GM23338 (cell line): ENCODE data around the gene VSIG10. TPM values are rescaled to one million over a fixed set of nuclear protein-coding genes. Genes with fewer than 3 reads are reported as not detected.

Experiments used
- ATAC-seq: fragments of 200-7000 bp; cut with Tn5 transposase; 3 replicates; pipeline ENCODE4 v1.9.1; 2020
- DNase-seq: peaks from one replicate; pipeline ENCODE4 v3.0.0-alpha.2; 2015; ENCODE audit warnings: low spot score
- H2AFZ ChIP-seq: fragments of 200-600 bp; sonication (generic); 2 replicates; pipeline ENCODE4 v1.8.0; 2016; ENCODE audit warnings: antibody characterized with exemption, mild to moderate bottlenecking, moderate library complexity
- H3F3A ChIP-seq: fragments of 200-600 bp; sonication (generic); replicated peaks from 2 replicates; pipeline ENCODE4 v1.8.0; 2017; ENCODE audit warnings: antibody characterized with exemption, mixed run types, low read depth
- H3K27ac ChIP-seq: fragments of 200-600 bp; sonication (generic); 2 replicates; pipeline ENCODE4 v1.6.1; 2016; ENCODE audit warnings: low read depth
- H3K27me3 ChIP-seq: fragments of 200-600 bp; sonication (generic); 2 replicates; pipeline ENCODE4 v1.8.0; 2016; ENCODE audit warnings: mild to moderate bottlenecking, mixed run types, moderate library complexity; ENCODE audit not compliant: insufficient read depth
- H3K36me3 ChIP-seq: fragments of 200-600 bp; sonication (generic); 2 replicates; pipeline ENCODE4 v1.8.0; 2016; ENCODE audit warnings: mild to moderate bottlenecking; ENCODE audit not compliant: insufficient read depth
- H3K4me1 ChIP-seq: fragments of 200-600 bp; sonication (generic); 2 replicates; pipeline ENCODE4 v1.8.0; 2016; ENCODE audit warnings: mild to moderate bottlenecking, moderate library complexity; ENCODE audit not compliant: insufficient read depth
- H3K4me2 ChIP-seq: fragments of 200-600 bp; sonication (generic); 2 replicates; pipeline ENCODE4 v1.7.1; 2017; ENCODE audit warnings: mixed run types
- H3K4me3 ChIP-seq: fragments of 200-600 bp; sonication (generic); 2 replicates; pipeline ENCODE4 v1.6.1; 2016; ENCODE audit warnings: mixed run types
- H3K79me2 ChIP-seq: fragments of 200-600 bp; sonication (generic); replicated peaks from 2 replicates; pipeline ENCODE4 v1.8.0; 2017; ENCODE audit warnings: mild to moderate bottlenecking; ENCODE audit not compliant: insufficient read depth
- H3K9me2 ChIP-seq: fragments of 200-600 bp; sonication (generic); 2 replicates; pipeline ENCODE4 v1.8.0; 2017; ENCODE audit not compliant: insufficient read depth
- H4K20me1 ChIP-seq: fragments of 200-600 bp; sonication (generic); replicated peaks from 2 replicates; pipeline ENCODE4 v1.8.0; 2017; ENCODE audit warnings: mild to moderate bottlenecking; ENCODE audit not compliant: insufficient read depth
- H3K27ac Mint-ChIP-seq: 2 replicates; pipeline ENCODE4 v1.8.0; 2020; ENCODE audit warnings: inconsistent platforms, mild to moderate bottlenecking, moderate library complexity, mixed read lengths
- H3K27me3 Mint-ChIP-seq: 3 replicates; pipeline ENCODE4 v1.8.0; 2022; ENCODE audit warnings: low read depth, mild to moderate bottlenecking, moderate library complexity, mixed read lengths, inconsistent platforms; ENCODE audit not compliant: insufficient read depth, poor library complexity
- H3K36me3 Mint-ChIP-seq: 3 replicates; pipeline ENCODE4 v1.8.0; 2021; ENCODE audit warnings: low read depth, mild to moderate bottlenecking, inconsistent platforms, moderate library complexity, mixed read lengths
- H3K4me1 Mint-ChIP-seq: 3 replicates; pipeline ENCODE4 v1.8.0; 2020; ENCODE audit warnings: mild to moderate bottlenecking, inconsistent platforms, mixed read lengths
- H3K4me3 Mint-ChIP-seq: 3 replicates; pipeline ENCODE4 v1.8.0; 2021; ENCODE audit warnings: moderate library complexity, mild to moderate bottlenecking, inconsistent platforms, mixed read lengths
- H3K9me3 Mint-ChIP-seq: 3 replicates; pipeline ENCODE4 v1.8.0; 2020; ENCODE audit warnings: moderate library complexity, mild to moderate bottlenecking, inconsistent platforms, mixed read lengths
- CREB1 ChIP-seq: fragments of 250-450 bp; sonication (Bioruptor Pico); IDR thresholded peaks from 2 replicates; pipeline ENCODE4 v1.5.0; 2020; ENCODE audit warnings: low read depth, mild to moderate bottlenecking, moderate library complexity
- EZH2 ChIP-seq: fragments of 200-600 bp; sonication (generic); IDR thresholded peaks from one replicate; pipeline ENCODE4 v1.8.0; 2017; ENCODE audit warnings: antibody characterized with exemption, mild to moderate bottlenecking, low read depth; ENCODE audit not compliant: unreplicated experiment
- JUNB ChIP-seq: IDR thresholded peaks from one replicate; pipeline ENCODE4 v1.6.1; 2016; ENCODE audit warnings: antibody characterized with exemption; ENCODE audit not compliant: unreplicated experiment
- NANOG ChIP-seq: IDR thresholded peaks from 2 replicates; pipeline ENCODE4 v1.6.1; 2016; ENCODE audit warnings: antibody characterized with exemption, borderline replicate concordance
- POLR2AphosphoS5 ChIP-seq: IDR thresholded peaks from 2 replicates; pipeline ENCODE4 v1.6.1; 2016; ENCODE audit warnings: antibody characterized with exemption, low read depth
- STAT1 ChIP-seq: IDR thresholded peaks from one replicate; pipeline ENCODE4 v1.6.1; 2016; ENCODE audit warnings: antibody characterized with exemption; ENCODE audit not compliant: unreplicated experiment
- ZNF114 ChIP-seq: fragments of 250-450 bp; sonication (Bioruptor Pico); IDR thresholded peaks from 2 replicates; pipeline ENCODE4 v1.5.0; 2020; ENCODE audit warnings: mild to moderate bottlenecking, moderate library complexity
- ZNF331 ChIP-seq: fragments of 250-450 bp; sonication (Bioruptor Pico); IDR thresholded peaks from 2 replicates; pipeline ENCODE4 v1.5.0; 2020; ENCODE audit warnings: low read depth, mild to moderate bottlenecking, moderate library complexity
- polyA plus RNA-seq: library from polyadenylated mRNA; unstranded; fragments of >200 nt; fragmentation: Nextera tagmentation; extraction: Ambion mirVana; gene quantifications from 2 replicates; pipeline ENCODE4 v1.2.1, GENCODE V29; 2016
- total RNA-seq: library from RNA; depleted of rRNA; stranded (reverse); fragments of >200 nt; shearing (Covaris generic); gene quantifications from 2 replicates; pipeline ENCODE4 v1.2.3, GENCODE V29; 2014
- TF ChIP-seq, protein P1 (sequence below), 2 experiments: fragments of 200-600 bp in 1 of 2; sonication (generic) in 1 of 2; conservative IDR thresholded peaks; 2 replicates each; pipeline versions ENCODE4 v1.5.1 to v1.6.1; 2016 to 2017; ENCODE audit warnings: antibody characterized with exemption in 2 of 2, low read depth in 2 of 2, mild to moderate bottlenecking in 2 of 2, moderate library complexity in 1 of 2
- TF ChIP-seq, protein P2 (sequence below): IDR thresholded peaks from one replicate; pipeline ENCODE4 v1.6.1; 2018; ENCODE audit warnings: antibody characterized with exemption; ENCODE audit not compliant: unreplicated experiment
- TF ChIP-seq, protein P3 (sequence below): IDR thresholded peaks from 2 replicates; pipeline ENCODE4 v1.6.1; 2016; ENCODE audit warnings: antibody characterized with exemption

The VSIG10 gene
- total and polyA plus RNA-seq, 2 experiments from 2014 or later, result 52.1 to 98.5 TPM

DNA sequence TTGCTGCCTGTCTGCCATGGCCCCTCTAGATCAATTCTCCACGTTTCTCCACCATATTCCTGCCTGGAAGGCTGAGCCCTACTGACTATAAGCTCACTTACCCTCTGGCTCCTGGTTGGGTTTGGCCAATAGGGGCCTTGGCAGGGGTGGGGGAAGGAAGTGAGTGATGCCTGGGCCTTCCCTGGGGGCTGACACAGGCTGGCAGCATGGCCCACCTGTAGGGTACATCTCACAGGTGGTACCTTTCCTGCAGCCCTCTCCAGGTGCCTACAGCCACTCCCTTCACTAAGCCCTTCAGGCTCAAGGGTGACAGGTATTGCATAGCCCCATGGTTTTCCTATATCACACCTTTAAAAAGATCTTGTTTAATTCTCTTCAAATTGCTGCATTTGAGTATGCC is 83.8 kb downstream of the VSIG10 start (continued):
- TF ChIP-seq, protein P1, sequence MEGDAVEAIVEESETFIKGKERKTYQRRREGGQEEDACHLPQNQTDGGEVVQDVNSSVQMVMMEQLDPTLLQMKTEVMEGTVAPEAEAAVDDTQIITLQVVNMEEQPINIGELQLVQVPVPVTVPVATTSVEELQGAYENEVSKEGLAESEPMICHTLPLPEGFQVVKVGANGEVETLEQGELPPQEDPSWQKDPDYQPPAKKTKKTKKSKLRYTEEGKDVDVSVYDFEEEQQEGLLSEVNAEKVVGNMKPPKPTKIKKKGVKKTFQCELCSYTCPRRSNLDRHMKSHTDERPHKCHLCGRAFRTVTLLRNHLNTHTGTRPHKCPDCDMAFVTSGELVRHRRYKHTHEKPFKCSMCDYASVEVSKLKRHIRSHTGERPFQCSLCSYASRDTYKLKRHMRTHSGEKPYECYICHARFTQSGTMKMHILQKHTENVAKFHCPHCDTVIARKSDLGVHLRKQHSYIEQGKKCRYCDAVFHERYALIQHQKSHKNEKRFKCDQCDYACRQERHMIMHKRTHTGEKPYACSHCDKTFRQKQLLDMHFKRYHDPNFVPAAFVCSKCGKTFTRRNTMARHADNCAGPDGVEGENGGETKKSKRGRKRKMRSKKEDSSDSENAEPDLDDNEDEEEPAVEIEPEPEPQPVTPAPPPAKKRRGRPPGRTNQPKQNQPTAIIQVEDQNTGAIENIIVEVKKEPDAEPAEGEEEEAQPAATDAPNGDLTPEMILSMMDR (conservative IDR thresholded peaks at IDR 0.05; ENCODE audit: low read depth in 2 of 2), result no peak
- no peak for TF ChIP-seq ZNF114 (CRISPR knock-in tag)

DNA sequence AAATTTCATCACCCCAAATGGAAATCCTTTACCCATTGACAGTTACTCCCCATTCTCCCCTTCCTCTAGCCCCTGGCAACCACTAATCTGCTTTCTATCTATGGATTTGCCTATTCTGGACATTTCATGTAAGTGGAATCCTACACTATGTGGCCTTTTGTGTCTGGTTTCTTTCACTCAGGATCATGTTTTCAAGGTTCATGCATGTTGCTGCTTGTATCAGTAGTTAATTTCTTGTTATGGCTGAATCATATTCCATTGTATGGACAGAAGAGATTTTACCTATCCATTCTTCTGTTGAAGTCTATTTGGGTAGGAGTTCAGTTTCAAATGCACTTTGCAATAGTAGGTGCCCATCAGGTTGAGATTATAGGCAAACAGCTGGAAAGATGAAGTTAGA is 85.9 kb downstream of the VSIG10 start:
- H3K27ac ChIP-seq, result no peak overlapping the region
- peak overlapping the region; percentile 98; the same call in 1 of the 2 replicates for H3K4me3 ChIP-seq
- ATAC-seq (no peak), DNase-seq (no peak)
- no peaks in the 10 kb centered on the region for H3K9me3 Mint-ChIP-seq
- H3K36me3 ChIP-seq, result peaks cover 28% of the 10 kb centered on the region
- peaks cover 17% of the 10 kb centered on the region for H3K4me1 Mint-ChIP-seq
- H3K36me3 Mint-ChIP-seq, result peaks cover 49% of the 10 kb centered on the region
- peaks cover 5% of the 10 kb centered on the region for H4K20me1 ChIP-seq
- H3K9me2 ChIP-seq, result no peaks in the 10 kb centered on the region
- H3F3A ChIP-seq, result no peaks in the 10 kb centered on the region
- H3K27ac Mint-ChIP-seq, result no peak overlapping the region
- H3K4me3 Mint-ChIP-seq, result peak overlapping the region; percentile 95
- peaks cover 13% of the 10 kb centered on the region for H3K4me1 ChIP-seq
- no peaks in the 10 kb centered on the region for H3K27me3 ChIP-seq
- H3K4me2 ChIP-seq, result peak overlapping the region; percentile 92
- H2AFZ ChIP-seq, result no peak overlapping the region
- H3K27me3 Mint-ChIP-seq, result peaks cover 14% of the 10 kb centered on the region
- H3K79me2 ChIP-seq, result peaks cover 27% of the 10 kb centered on the region
- TF ChIP-seq ZNF114 (CRISPR knock-in tag) (no peak), EZH2 (no peak), CREB1 (CRISPR knock-in tag) (no peak), STAT1 (no peak), NANOG (no peak), POLR2AphosphoS5 (no peak), ZNF331 (CRISPR knock-in tag) (no peak), JUNB (no peak)
- TF ChIP-seq, protein P2, sequence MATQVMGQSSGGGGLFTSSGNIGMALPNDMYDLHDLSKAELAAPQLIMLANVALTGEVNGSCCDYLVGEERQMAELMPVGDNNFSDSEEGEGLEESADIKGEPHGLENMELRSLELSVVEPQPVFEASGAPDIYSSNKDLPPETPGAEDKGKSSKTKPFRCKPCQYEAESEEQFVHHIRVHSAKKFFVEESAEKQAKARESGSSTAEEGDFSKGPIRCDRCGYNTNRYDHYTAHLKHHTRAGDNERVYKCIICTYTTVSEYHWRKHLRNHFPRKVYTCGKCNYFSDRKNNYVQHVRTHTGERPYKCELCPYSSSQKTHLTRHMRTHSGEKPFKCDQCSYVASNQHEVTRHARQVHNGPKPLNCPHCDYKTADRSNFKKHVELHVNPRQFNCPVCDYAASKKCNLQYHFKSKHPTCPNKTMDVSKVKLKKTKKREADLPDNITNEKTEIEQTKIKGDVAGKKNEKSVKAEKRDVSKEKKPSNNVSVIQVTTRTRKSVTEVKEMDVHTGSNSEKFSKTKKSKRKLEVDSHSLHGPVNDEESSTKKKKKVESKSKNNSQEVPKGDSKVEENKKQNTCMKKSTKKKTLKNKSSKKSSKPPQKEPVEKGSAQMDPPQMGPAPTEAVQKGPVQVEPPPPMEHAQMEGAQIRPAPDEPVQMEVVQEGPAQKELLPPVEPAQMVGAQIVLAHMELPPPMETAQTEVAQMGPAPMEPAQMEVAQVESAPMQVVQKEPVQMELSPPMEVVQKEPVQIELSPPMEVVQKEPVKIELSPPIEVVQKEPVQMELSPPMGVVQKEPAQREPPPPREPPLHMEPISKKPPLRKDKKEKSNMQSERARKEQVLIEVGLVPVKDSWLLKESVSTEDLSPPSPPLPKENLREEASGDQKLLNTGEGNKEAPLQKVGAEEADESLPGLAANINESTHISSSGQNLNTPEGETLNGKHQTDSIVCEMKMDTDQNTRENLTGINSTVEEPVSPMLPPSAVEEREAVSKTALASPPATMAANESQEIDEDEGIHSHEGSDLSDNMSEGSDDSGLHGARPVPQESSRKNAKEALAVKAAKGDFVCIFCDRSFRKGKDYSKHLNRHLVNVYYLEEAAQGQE, result no peak
- TF ChIP-seq, protein P1 (conservative IDR thresholded peaks at IDR 0.05; ENCODE audit: low read depth in 2 of 2), result no peak
- TF ChIP-seq, protein P3, sequence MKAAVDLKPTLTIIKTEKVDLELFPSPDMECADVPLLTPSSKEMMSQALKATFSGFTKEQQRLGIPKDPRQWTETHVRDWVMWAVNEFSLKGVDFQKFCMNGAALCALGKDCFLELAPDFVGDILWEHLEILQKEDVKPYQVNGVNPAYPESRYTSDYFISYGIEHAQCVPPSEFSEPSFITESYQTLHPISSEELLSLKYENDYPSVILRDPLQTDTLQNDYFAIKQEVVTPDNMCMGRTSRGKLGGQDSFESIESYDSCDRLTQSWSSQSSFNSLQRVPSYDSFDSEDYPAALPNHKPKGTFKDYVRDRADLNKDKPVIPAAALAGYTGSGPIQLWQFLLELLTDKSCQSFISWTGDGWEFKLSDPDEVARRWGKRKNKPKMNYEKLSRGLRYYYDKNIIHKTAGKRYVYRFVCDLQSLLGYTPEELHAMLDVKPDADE, result no peak
